ENCODE measurements around the gene TFAP2C.

DNA sequence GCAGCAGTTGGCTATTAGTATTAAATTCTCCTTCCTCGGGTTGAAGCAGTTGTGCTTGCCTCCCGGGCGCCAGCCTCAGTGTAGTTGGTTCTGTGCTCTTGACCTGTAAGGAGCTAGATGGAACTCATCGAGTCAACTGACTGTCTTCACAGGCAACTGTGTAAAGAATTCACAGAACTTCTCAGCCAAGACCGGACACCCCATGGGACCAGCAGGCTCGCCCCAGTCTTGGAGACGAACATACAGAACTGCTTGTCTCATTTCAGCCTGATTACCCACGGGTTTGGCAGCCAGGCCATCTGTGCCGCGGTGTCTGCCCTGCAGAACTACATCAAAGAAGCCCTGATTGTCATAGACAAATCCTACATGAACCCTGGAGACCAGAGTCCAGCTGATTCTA is 8.5 kb downstream of the TFAP2C start:
- TF ChIP-seq POLR2AphosphoS5 (IDR thresholded peaks at IDR 0.05) (no peak), POLR2A (IDR thresholded peaks at IDR 0.05) (no peak)
